Measurements from ENCODE around the gene CD276. TPM values are rescaled to one million over a fixed set of nuclear protein-coding genes. Genes with fewer than 3 reads are reported as not detected.

CD276 gene
- total RNA-seq, 1 experiment from 2014 or later = 75.4 TPM

DNA sequence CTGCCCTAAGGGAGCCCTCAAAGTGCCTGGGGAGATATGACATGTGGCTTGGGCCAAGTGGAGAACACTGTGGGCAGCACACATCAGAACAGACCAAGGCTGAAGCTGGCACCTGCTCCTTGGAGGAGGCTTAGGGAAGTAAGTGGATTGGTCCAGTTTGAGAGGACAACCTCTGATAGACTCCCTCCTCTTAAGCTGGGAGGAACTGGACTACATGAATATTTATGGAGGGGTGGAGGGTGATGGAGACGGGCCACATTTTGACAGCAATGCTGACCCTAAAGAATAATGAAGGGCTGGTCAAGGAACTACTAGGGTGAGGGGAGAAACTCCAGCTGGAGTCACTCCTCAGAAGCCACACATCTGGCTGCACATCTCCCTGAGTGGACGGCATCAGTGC lies 6.5 kb upstream of the CD276 start:
- H3K4me2 ChIP-seq (ENCODE audit: low read length) = no peak overlapping the region
- ChIA-PET RAD21 (ENCODE audit: low non-redundant PET in 1 of 2, low total read pairs in 2 of 2, uncharacterized antibody in 2 of 2, unreplicated experiment in 2 of 2) (interaction anchor here (1.0 to 1.4 kb wide), 2 partner anchors 22 to 23 kb away, joined by 3 to 5 read pairs; no protein-coding TSS in a partner anchor), POLR2A (no interaction called here), CTCF (interaction anchor here (1.2 to 3.6 kb wide), 10 partner anchors 8 to 358 kb away, joined by 3 to 37 read pairs (median 6); no protein-coding TSS in a partner anchor)
- no peak overlapping the region for H2AFZ ChIP-seq (ENCODE audit: low read depth, low read length, poor library complexity, severe bottlenecking)
- no peaks in the 10 kb centered on the region for H3K27me3 ChIP-seq (ENCODE audit: insufficient read depth, low read length)
- ATAC-seq (no peak), DNase-seq (ENCODE audit: low read depth, low spot score) (no peak)
- H3K9me3 ChIP-seq (ENCODE audit: control insufficient read depth in 1 of 2, insufficient read depth in 1 of 2, low read depth in 1 of 2, low read length in 2 of 2) = no peaks in the 10 kb centered on the region
- no peaks in the 10 kb centered on the region for H4K20me1 ChIP-seq (ENCODE audit: insufficient read depth)
- no peaks in the 10 kb centered on the region for H3K79me2 ChIP-seq (ENCODE audit: insufficient read depth, low read length)
- intact Hi-C loops (cut with micrococcal nuclease) = loop anchor here (1.0 kb wide), 1 partner anchor 23 kb away; no protein-coding TSS in a partner anchor
- H3K4me3 ChIP-seq (replicated peaks in 1 of 2; ENCODE audit: low read depth in 1 of 2, low read length in 2 of 2) = no peak overlapping the region
- H3K36me3 ChIP-seq (ENCODE audit: control insufficient read depth in 1 of 2, insufficient read depth in 2 of 2, low read length in 2 of 2) = no peaks in the 10 kb centered on the region
- H3K4me1 ChIP-seq (ENCODE audit: control insufficient read depth in 1 of 2, insufficient read depth in 2 of 2, low read length in 2 of 2) = peaks cover 0 to 5% of the 10 kb centered on the region in 2 experiments; a peak in 1 of 4 replicates
- no peak for TF ChIP-seq MAX (IDR thresholded peaks at IDR 0.05)
- no peak for TF ChIP-seq EZH2 (IDR thresholded peaks at IDR 0.05)
- TF ChIP-seq EZH2phosphoT487 (IDR thresholded peaks at IDR 0.05; ENCODE audit: borderline replicate concordance) = no peak
- TF ChIP-seq CBX3 (IDR thresholded peaks at IDR 0.05; ENCODE audit: low read depth) = no peak
- no peak for TF ChIP-seq CEBPB (IDR thresholded peaks at IDR 0.05; ENCODE audit: low read depth)
- TF ChIP-seq SIN3A (IDR thresholded peaks at IDR 0.05; ENCODE audit: low read depth) = no peak
- TF ChIP-seq, protein P1, sequence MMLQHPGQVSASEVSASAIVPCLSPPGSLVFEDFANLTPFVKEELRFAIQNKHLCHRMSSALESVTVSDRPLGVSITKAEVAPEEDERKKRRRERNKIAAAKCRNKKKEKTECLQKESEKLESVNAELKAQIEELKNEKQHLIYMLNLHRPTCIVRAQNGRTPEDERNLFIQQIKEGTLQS (IDR thresholded peaks at IDR 0.05) = no peak
- TF ChIP-seq FOSL1 (IDR thresholded peaks at IDR 0.05; ENCODE audit: low read depth) = no peak
- H3K9ac ChIP-seq (ENCODE audit: low read length) = no peak overlapping the region
- BruUV-seq (replicated peaks) = no TSS peak
- no peaks in the 10 kb centered on the region for H3K9me2 ChIP-seq (ENCODE audit: insufficient read depth)
- H3K27ac ChIP-seq (ENCODE audit: low read depth, low read length) = no peak overlapping the region

DNA sequence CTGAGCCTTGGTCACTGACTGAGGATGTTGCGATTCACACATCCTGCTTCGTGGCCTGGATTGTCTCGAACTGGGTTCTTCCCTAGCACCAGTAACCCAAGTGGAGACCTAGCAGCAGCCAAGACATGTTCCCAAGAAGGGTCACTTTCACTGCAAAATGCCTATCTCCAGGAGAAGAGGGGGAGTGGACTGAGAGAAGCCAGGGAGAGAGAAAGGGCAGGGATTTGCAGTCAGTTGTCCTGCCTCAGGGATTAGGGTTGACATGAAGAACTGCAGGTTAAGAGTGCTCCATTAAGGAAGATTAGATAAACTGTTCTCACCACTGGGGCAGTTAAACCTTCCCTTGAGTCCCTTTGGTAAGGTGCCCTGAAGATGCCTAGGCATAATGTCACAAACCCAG lies 5.7 kb upstream of the CD276 start:
- ATAC-seq (no peak), DNase-seq (ENCODE audit: low read depth, low spot score) (no peak)
- H3K9ac ChIP-seq (ENCODE audit: low read length) = no peak overlapping the region
- no TSS peak for BruUV-seq (replicated peaks)
- H3K27ac ChIP-seq (ENCODE audit: low read depth, low read length) = no peak overlapping the region
- ChIA-PET RAD21 (ENCODE audit: low non-redundant PET in 1 of 2, low total read pairs in 2 of 2, uncharacterized antibody in 2 of 2, unreplicated experiment in 2 of 2) (no interaction called here), POLR2A (no interaction called here), CTCF (interaction anchor here (2.1 to 3.6 kb wide), 2 partner anchors 21 to 43 kb away, joined by 24 to 37 read pairs; no protein-coding TSS in a partner anchor)
- no peaks in the 10 kb centered on the region for H3K79me2 ChIP-seq (ENCODE audit: insufficient read depth, low read length)
- no peaks in the 10 kb centered on the region for H3K9me2 ChIP-seq (ENCODE audit: insufficient read depth)
- no peaks in the 10 kb centered on the region for H3K36me3 ChIP-seq (ENCODE audit: control insufficient read depth in 1 of 2, insufficient read depth in 2 of 2, low read length in 2 of 2)
- intact Hi-C loops (cut with micrococcal nuclease) = no loop called here
- no peaks in the 10 kb centered on the region for H3K27me3 ChIP-seq (ENCODE audit: insufficient read depth, low read length)
- H3K4me1 ChIP-seq (ENCODE audit: control insufficient read depth in 1 of 2, insufficient read depth in 2 of 2, low read length in 2 of 2) = peaks cover 0 to 9% of the 10 kb centered on the region in 2 experiments; a peak in 3 of 4 replicates
- H3K4me2 ChIP-seq (ENCODE audit: low read length) = no peak overlapping the region
- no peak overlapping the region for H3K4me3 ChIP-seq (replicated peaks in 1 of 2; ENCODE audit: low read depth in 1 of 2, low read length in 2 of 2)
- TF ChIP-seq CEBPB (IDR thresholded peaks at IDR 0.05; ENCODE audit: low read depth) = no peak
- no peak for TF ChIP-seq ZNF274 (IDR thresholded peaks at IDR 0.05; ENCODE audit: low read depth, low read length)
- no peak for TF ChIP-seq CBX3 (IDR thresholded peaks at IDR 0.05; ENCODE audit: low read depth)
- no peak for TF ChIP-seq TCF7L2 (IDR thresholded peaks at IDR 0.05; ENCODE audit: borderline replicate concordance, extremely low read depth, insufficient read depth, insufficient read length)
- TF ChIP-seq EGR1 (IDR thresholded peaks at IDR 0.05; ENCODE audit: low read depth) = no peak
- no peak for TF ChIP-seq POLR2A (IDR thresholded peaks at IDR 0.05; ENCODE audit: borderline replicate concordance, extremely low read depth, insufficient read depth, insufficient read length)
- TF ChIP-seq SIN3A (IDR thresholded peaks at IDR 0.05; ENCODE audit: low read depth) = no peak
- TF ChIP-seq, protein P1 (IDR thresholded peaks at IDR 0.05) = no peak
- TF ChIP-seq, protein P2, sequence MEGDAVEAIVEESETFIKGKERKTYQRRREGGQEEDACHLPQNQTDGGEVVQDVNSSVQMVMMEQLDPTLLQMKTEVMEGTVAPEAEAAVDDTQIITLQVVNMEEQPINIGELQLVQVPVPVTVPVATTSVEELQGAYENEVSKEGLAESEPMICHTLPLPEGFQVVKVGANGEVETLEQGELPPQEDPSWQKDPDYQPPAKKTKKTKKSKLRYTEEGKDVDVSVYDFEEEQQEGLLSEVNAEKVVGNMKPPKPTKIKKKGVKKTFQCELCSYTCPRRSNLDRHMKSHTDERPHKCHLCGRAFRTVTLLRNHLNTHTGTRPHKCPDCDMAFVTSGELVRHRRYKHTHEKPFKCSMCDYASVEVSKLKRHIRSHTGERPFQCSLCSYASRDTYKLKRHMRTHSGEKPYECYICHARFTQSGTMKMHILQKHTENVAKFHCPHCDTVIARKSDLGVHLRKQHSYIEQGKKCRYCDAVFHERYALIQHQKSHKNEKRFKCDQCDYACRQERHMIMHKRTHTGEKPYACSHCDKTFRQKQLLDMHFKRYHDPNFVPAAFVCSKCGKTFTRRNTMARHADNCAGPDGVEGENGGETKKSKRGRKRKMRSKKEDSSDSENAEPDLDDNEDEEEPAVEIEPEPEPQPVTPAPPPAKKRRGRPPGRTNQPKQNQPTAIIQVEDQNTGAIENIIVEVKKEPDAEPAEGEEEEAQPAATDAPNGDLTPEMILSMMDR (IDR thresholded peaks at IDR 0.05 in 2 of 3, conservative IDR thresholded peaks at IDR 0.05 in 1 of 3; ENCODE audit: borderline replicate concordance in 1 of 3, insufficient read depth in 1 of 3, low read depth in 2 of 3, low read length in 2 of 3) = no peak
- no peak overlapping the region for H2AFZ ChIP-seq (ENCODE audit: low read depth, low read length, poor library complexity, severe bottlenecking)
- H4K20me1 ChIP-seq (ENCODE audit: insufficient read depth) = no peaks in the 10 kb centered on the region
- H3K9me3 ChIP-seq (ENCODE audit: control insufficient read depth in 1 of 2, insufficient read depth in 1 of 2, low read depth in 1 of 2, low read length in 2 of 2) = no peaks in the 10 kb centered on the region

Measured in HCT116 (cell line).